ENCODE measurements around the gene INHBC. TPM values are rescaled to one million over a fixed set of nuclear protein-coding genes. Genes with fewer than 3 reads are reported as not detected.

The INHBC gene
- total and polyA plus RNA-seq, 7 experiments from 2014 or later, result 0.16 TPM; not detected in 6

DNA sequence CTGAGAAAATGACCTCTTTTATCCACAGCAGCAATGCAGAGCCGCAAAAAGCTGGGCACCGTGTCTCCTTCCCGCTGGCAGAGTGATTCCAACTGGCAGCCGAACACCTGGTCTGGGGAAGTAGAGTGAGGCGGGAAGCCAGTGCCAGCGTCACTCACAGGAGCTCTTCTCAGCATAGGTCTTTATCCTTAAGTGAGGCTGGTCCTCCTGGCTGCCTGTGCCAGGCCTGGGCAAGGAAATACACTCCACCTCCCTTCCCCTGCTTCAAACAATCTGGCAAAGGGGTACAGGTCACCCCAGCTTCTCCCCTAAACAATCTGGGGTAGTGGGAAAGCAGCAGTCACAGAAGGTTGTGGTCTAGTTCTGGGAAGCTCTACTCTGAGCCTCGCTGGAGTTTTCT is 40.3 kb downstream of the INHBC start:
- H3K9me3 Mint-ChIP-seq, result no peaks in the 10 kb centered on the region
- H3K4me1 Mint-ChIP-seq, result peaks cover 52 to 75% (median 63%) of the 10 kb centered on the region in 7 donors
- H3K27ac ChIP-seq (ENCODE audit: low read depth, low read length), result peak overlapping the region; percentile 94
- peaks cover 45 to 62% of the 10 kb centered on the region in 2 donors for H3K4me1 ChIP-seq (ENCODE audit: control insufficient read depth in 2 of 2, insufficient read depth in 2 of 2, low read length in 2 of 2)
- peaks cover 6 to 39% (median 29%) of the 10 kb centered on the region in 5 donors for H3K36me3 Mint-ChIP-seq
- intact Hi-C loops (cut with micrococcal nuclease), result loop anchor here (5.0 kb wide), 4 partner anchors 217 to 388 kb away; partner anchors contain the start of genes NAB2 (in 2 of the 2), OS9 (in 2 of the 2) and CDK4 (in 1 of the 2)
- H3K27me3 Mint-ChIP-seq, result no peaks in the 10 kb centered on the region
- ChIA-PET CTCF (interaction anchor here (1.6 to 9.6 kb wide), 2 partner anchors 14 to 19 kb away, joined by 4 to 101 read pairs; partner anchors contain the start of gene GLI1), POLR2A (interaction anchor here (0.6 to 2.0 kb wide), 6 partner anchors 9 to 52 kb away, joined by 3 to 15 read pairs (median 4); partner anchors contain the start of gene DDIT3)
- ATAC-seq (no peak), DNase-seq (no peak)
- peaks cover 23 to 58% (median 41%) of the 10 kb centered on the region in 3 experiments for H3K36me3 ChIP-seq (ENCODE audit: control insufficient read depth in 2 of 3, insufficient read depth in 3 of 3, low read length in 3 of 3)
- H3K4me3 ChIP-seq (ENCODE audit: low read length), result no peak overlapping the region
- H3K27ac Mint-ChIP-seq, result peak overlapping the region; percentile 71 to 93 (median 90)
- no peaks in the 10 kb centered on the region for H3K9me3 ChIP-seq (ENCODE audit: control insufficient read depth in 2 of 3, low read length in 3 of 3)
- H3K4me3 Mint-ChIP-seq, result peak overlapping the region; percentile 63 to 90 (median 78)
- no peaks in the 10 kb centered on the region for H3K27me3 ChIP-seq (ENCODE audit: control insufficient read depth in 2 of 2, insufficient read depth in 2 of 2, low read length in 2 of 2)

GRCh38 chr12:57475271-57476161 is 40.9 kb downstream of the INHBC start:
- CTCF ChIA-PET, result interaction anchor here (1.4 to 9.6 kb wide), 6 partner anchors 10 to 49 kb away, joined by 4 to 101 read pairs (median 9); partner anchors contain the start of gene GLI1
- Mint-ChIP-seq H3K4me1 (peaks cover 57 to 82% (median 68%) of the 10 kb centered on the region in 7 donors), H3K9me3 (no peaks in the 10 kb centered on the region), H3K4me3 (peak overlapping the region; percentile 84 to 100 (median 98)), H3K36me3 (peaks cover 6 to 40% (median 28%) of the 10 kb centered on the region in 5 donors), H3K27ac (peak overlapping the region in 8 of 9 donors; percentile 30 to 100 (median 100)), H3K27me3 (no peaks in the 10 kb centered on the region)
- peak overlapping the region; percentile 95 for H3K4me3 ChIP-seq (ENCODE audit: low read length)
- H3K27me3 ChIP-seq (ENCODE audit: control insufficient read depth in 2 of 2, insufficient read depth in 2 of 2, low read length in 2 of 2), result no peaks in the 10 kb centered on the region
- POLR2A ChIA-PET, result interaction anchor here (0.6 to 5.9 kb wide), 9 partner anchors 9 to 45 kb away, joined by 3 to 81 read pairs (median 7); partner anchors contain the start of genes DDIT3 and GLI1
- peaks cover 23 to 51% (median 41%) of the 10 kb centered on the region in 3 experiments for H3K36me3 ChIP-seq (ENCODE audit: control insufficient read depth in 2 of 3, insufficient read depth in 3 of 3, low read length in 3 of 3)
- peak overlapping the region; percentile 94 for H3K27ac ChIP-seq (ENCODE audit: low read depth, low read length)
- intact Hi-C loops (cut with micrococcal nuclease), result loop anchor here (2.0 to 5.0 kb wide), 5 partner anchors 15 to 388 kb away; partner anchors contain the start of genes NAB2 (in 2 of the 2), OS9 (in 2 of the 2) and CDK4 (in 1 of the 2)
- H3K4me1 ChIP-seq (ENCODE audit: control insufficient read depth in 2 of 2, insufficient read depth in 2 of 2, low read length in 2 of 2), result peaks cover 51 to 68% of the 10 kb centered on the region in 2 donors
- no peaks in the 10 kb centered on the region for H3K9me3 ChIP-seq (ENCODE audit: control insufficient read depth in 2 of 3, low read length in 3 of 3)
- ATAC-seq, result no peak
- no peak for DNase-seq

- Mint-ChIP-seq H3K4me1 (peaks cover 66 to 85% (median 76%) of the 10 kb centered on the region in 7 donors), H3K4me3 (peak overlapping the region; percentile 84 to 100 (median 98)), H3K27me3 (no peaks in the 10 kb centered on the region), H3K36me3 (peaks cover 6 to 36% (median 28%) of the 10 kb centered on the region in 5 donors), H3K9me3 (peaks cover 0 to 2% (median 0%) of the 10 kb centered on the region in 11 donors), H3K27ac (peak overlapping the region; percentile 97 to 100 (median 100))
- POLR2A ChIA-PET, result interaction anchor here (0.6 to 5.9 kb wide), 11 partner anchors 10 to 115 kb away, joined by 3 to 81 read pairs (median 6); partner anchors contain the start of genes DDIT3, GLI1, MARS1 and MBD6
- Histone ChIP-seq H3K27me3 (ENCODE audit: control insufficient read depth in 2 of 2, insufficient read depth in 2 of 2, low read length in 2 of 2) (no peaks in the 10 kb centered on the region), H3K36me3 (ENCODE audit: control insufficient read depth in 2 of 3, insufficient read depth in 3 of 3, low read length in 3 of 3) (peaks cover 23 to 43% (median 34%) of the 10 kb centered on the region in 3 experiments), H3K4me3 (ENCODE audit: low read length) (peak overlapping the region; percentile 95), H3K27ac (ENCODE audit: low read depth, low read length) (peak overlapping the region; percentile 94), H3K4me1 (ENCODE audit: control insufficient read depth in 2 of 2, insufficient read depth in 2 of 2, low read length in 2 of 2) (peaks cover 59 to 70% of the 10 kb centered on the region in 2 donors), H3K9me3 (ENCODE audit: control insufficient read depth in 2 of 3, low read length in 3 of 3) (no peaks in the 10 kb centered on the region)
- intact Hi-C loops (cut with micrococcal nuclease), result loop anchor here (2.0 to 5.0 kb wide), 5 partner anchors 14 to 389 kb away; partner anchors contain the start of genes NAB2 (in 2 of the 2), OS9 (in 2 of the 2) and CDK4 (in 1 of the 2)
- CTCF ChIA-PET, result interaction anchor here (0.5 to 9.6 kb wide), 12 partner anchors 9 to 233 kb away, joined by 3 to 101 read pairs (median 4); partner anchors contain the start of genes GLI1 and INHBE
- ATAC-seq, result peak; percentile 53
- peak; percentile 58 to 85 (median 70) for DNase-seq
Observed at GRCh38 chr12:57476162-57476992, 41.8 kb downstream of the INHBC start.

DNA sequence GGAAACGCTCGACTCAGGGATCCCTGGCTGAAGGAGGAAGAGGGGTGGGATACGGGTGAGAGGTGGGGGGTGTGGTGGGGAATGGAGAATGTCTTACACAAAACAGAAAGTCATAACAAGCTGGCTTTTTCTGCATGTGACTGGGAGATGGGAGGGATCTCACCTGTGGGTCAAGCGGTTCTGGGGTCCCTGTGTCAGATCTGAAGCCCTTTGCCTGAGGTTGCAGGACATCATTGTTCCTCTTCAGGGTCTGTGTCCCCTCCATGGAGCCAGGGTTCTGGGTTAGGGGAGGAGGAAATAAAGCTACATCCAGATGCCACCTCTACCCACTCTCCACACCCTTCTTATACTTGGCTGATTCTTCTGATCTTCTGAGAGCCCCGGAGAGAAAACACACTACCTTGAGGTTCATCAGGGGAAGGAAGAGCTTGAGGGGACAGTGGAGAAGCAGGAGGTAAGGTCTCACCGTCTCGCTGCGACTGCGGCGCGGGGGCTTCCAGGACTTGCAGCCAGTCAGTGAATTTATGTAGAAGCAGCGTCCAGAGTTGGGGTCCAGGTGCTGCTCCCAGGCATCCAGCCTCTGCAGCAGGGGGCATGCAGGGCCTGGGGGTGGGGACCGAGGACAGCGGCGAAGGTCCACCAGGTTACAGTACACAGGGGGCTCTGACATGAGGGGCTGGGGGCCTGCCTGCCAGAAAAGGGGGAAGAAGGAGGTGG is 42.6 kb downstream of the INHBC start:
- peak overlapping the region; percentile 95 for H3K4me3 ChIP-seq (ENCODE audit: low read length)
- Mint-ChIP-seq H3K36me3 (peaks cover 6 to 36% (median 28%) of the 10 kb centered on the region in 5 donors), H3K9me3 (peaks cover 0 to 2% (median 0%) of the 10 kb centered on the region in 11 donors), H3K4me3 (peak overlapping the region; percentile 84 to 100 (median 98)), H3K4me1 (peaks cover 67 to 85% (median 77%) of the 10 kb centered on the region in 7 donors), H3K27ac (peak overlapping the region; percentile 97 to 100 (median 100)), H3K27me3 (no peaks in the 10 kb centered on the region)
- POLR2A ChIA-PET, result interaction anchor here (0.5 to 5.9 kb wide), 15 partner anchors 11 to 1547 kb away, joined by 3 to 81 read pairs (median 5); partner anchors contain the start of genes DCTN2, DDIT3, GLI1 and MARS1
- ATAC-seq, result no peak
- H3K4me1 ChIP-seq (ENCODE audit: control insufficient read depth in 2 of 2, insufficient read depth in 2 of 2, low read length in 2 of 2), result peaks cover 62 to 70% of the 10 kb centered on the region in 2 donors
- intact Hi-C loops (cut with micrococcal nuclease), result loop anchor here (1.0 to 5.0 kb wide), 8 partner anchors 14 to 390 kb away; partner anchors contain the start of genes NAB2 (in 2 of the 2), OS9 (in 2 of the 2), CDK4 (in 1 of the 2) and DCTN2 (in 1 of the 2)
- CTCF ChIA-PET, result interaction anchor here (0.5 to 9.6 kb wide), 13 partner anchors 9 to 233 kb away, joined by 3 to 101 read pairs (median 4); partner anchors contain the start of genes GLI1 and INHBE
- no peaks in the 10 kb centered on the region for H3K27me3 ChIP-seq (ENCODE audit: control insufficient read depth in 2 of 2, insufficient read depth in 2 of 2, low read length in 2 of 2)
- H3K9me3 ChIP-seq (ENCODE audit: control insufficient read depth in 2 of 3, low read length in 3 of 3), result no peaks in the 10 kb centered on the region
- peak overlapping the region; percentile 94 for H3K27ac ChIP-seq (ENCODE audit: low read depth, low read length)
- H3K36me3 ChIP-seq (ENCODE audit: control insufficient read depth in 2 of 3, insufficient read depth in 3 of 3, low read length in 3 of 3), result peaks cover 21 to 35% (median 28%) of the 10 kb centered on the region in 3 experiments
- DNase-seq, result peak in 7 of 9 donors; percentile 42 to 62 (median 54)

Measured in naive thymus-derived CD4-positive, alpha-beta T cell (primary cell).